Nephron (organoid): Measurements from ENCODE around the gene PLA2G5.

Source experiments
- H3K27ac Mint-ChIP-seq, 3 experiments: 2 replicates each; pipeline ENCODE4 v1.8.0; 2020; ENCODE audit warnings: mixed read lengths in 3 of 3, mild to moderate bottlenecking in 2 of 3, moderate library complexity in 1 of 3
- H3K27me3 Mint-ChIP-seq: 2 replicates; pipeline ENCODE4 v1.8.0; 2021; ENCODE audit warnings: low read depth, mild to moderate bottlenecking, moderate library complexity, mixed read lengths
- H3K36me3 Mint-ChIP-seq: 2 replicates; pipeline ENCODE4 v1.8.0; 2020; ENCODE audit warnings: low read depth, mixed read lengths
- H3K4me1 Mint-ChIP-seq: 2 replicates; pipeline ENCODE4 v1.8.0; 2020; ENCODE audit warnings: mixed read lengths
- H3K4me3 Mint-ChIP-seq, 3 experiments: 2 replicates each; pipeline ENCODE4 v1.8.0; 2020; ENCODE audit warnings: mild to moderate bottlenecking in 3 of 3, mixed read lengths in 3 of 3, moderate library complexity in 2 of 3
- H3K9me3 Mint-ChIP-seq: 2 replicates; pipeline ENCODE4 v1.8.0; 2020; ENCODE audit warnings: mixed read lengths
- CTCF ChIP-seq, 3 experiments: fragments of 200-600 bp; sonication (generic); IDR thresholded peaks; one replicate each; pipeline ENCODE4 v1.5.0; 2021; ENCODE audit warnings: antibody characterized with exemption in 3 of 3; ENCODE audit not compliant: unreplicated experiment in 3 of 3

The PLA2G5 gene

GRCh38 chr1:20093940-20094391 lies 24.0 kb downstream of the PLA2G5 start:
- Mint-ChIP-seq H3K4me3 (no peak overlapping the region), H3K36me3 (no peaks in the 10 kb centered on the region), H3K4me1 (peaks cover 5% of the 10 kb centered on the region), H3K27ac (peak overlapping the region in 1 of 3 experiments; percentile 52), H3K9me3 (peaks cover 7% of the 10 kb centered on the region), H3K27me3 (peaks cover 40% of the 10 kb centered on the region)
- TF ChIP-seq CTCF (IDR thresholded peaks at IDR 0.05; ENCODE audit: unreplicated experiment in 3 of 3): no peak

GRCh38 chr1:20095564-20096434 lies 25.8 kb downstream of the PLA2G5 start:
- H3K9me3 Mint-ChIP-seq: peaks cover 4% of the 10 kb centered on the region
- peaks cover 35% of the 10 kb centered on the region for H3K27me3 Mint-ChIP-seq
- no peaks in the 10 kb centered on the region for H3K36me3 Mint-ChIP-seq
- no peak overlapping the region for H3K4me3 Mint-ChIP-seq
- peaks cover 5% of the 10 kb centered on the region for H3K4me1 Mint-ChIP-seq
- no peak overlapping the region for H3K27ac Mint-ChIP-seq
- no peak for TF ChIP-seq CTCF (IDR thresholded peaks at IDR 0.05; ENCODE audit: unreplicated experiment in 3 of 3)

GRCh38 chr1:20096840-20097447 lies 26.9 kb downstream of the PLA2G5 start:
- no peak for TF ChIP-seq CTCF (IDR thresholded peaks at IDR 0.05; ENCODE audit: unreplicated experiment in 3 of 3)
- H3K4me3 Mint-ChIP-seq: no peak overlapping the region
- H3K27ac Mint-ChIP-seq: no peak overlapping the region
- H3K36me3 Mint-ChIP-seq: no peaks in the 10 kb centered on the region
- H3K4me1 Mint-ChIP-seq: peaks cover 5% of the 10 kb centered on the region
- H3K27me3 Mint-ChIP-seq: peaks cover 25% of the 10 kb centered on the region
- H3K9me3 Mint-ChIP-seq: peaks cover 4% of the 10 kb centered on the region

- peaks cover 5% of the 10 kb centered on the region for H3K27me3 Mint-ChIP-seq
Observed at GRCh38 chr1:20099533-20099932, 29.5 kb downstream of the PLA2G5 start.

GRCh38 chr1:20100632-20101355 lies 30.8 kb downstream of the PLA2G5 start:
- no peak overlapping the region for H3K27ac Mint-ChIP-seq
- H3K27me3 Mint-ChIP-seq: peaks cover 9% of the 10 kb centered on the region
- H3K4me3 Mint-ChIP-seq: no peak overlapping the region
- no peaks in the 10 kb centered on the region for H3K36me3 Mint-ChIP-seq
- peaks cover 7% of the 10 kb centered on the region for H3K4me1 Mint-ChIP-seq
- peaks cover 4% of the 10 kb centered on the region for H3K9me3 Mint-ChIP-seq
- TF ChIP-seq CTCF (IDR thresholded peaks at IDR 0.05; ENCODE audit: unreplicated experiment in 3 of 3): peak; percentile 70 to 79 (median 77)

More at GRCh38 chr1:20099533-20099932, 29.5 kb downstream of the PLA2G5 start:
- no peaks in the 10 kb centered on the region for H3K36me3 Mint-ChIP-seq
- no peak for TF ChIP-seq CTCF (IDR thresholded peaks at IDR 0.05; ENCODE audit: unreplicated experiment in 3 of 3)
- H3K27ac Mint-ChIP-seq: no peak overlapping the region
- peaks cover 4% of the 10 kb centered on the region for H3K9me3 Mint-ChIP-seq
- H3K4me3 Mint-ChIP-seq: no peak overlapping the region
- H3K4me1 Mint-ChIP-seq: peaks cover 7% of the 10 kb centered on the region
